ENCODE measurements around the gene ALOX12B.

The ALOX12B gene

GRCh38 chr17:8121681-8122421, 34.3 kb upstream of the ALOX12B start:
- no peak for DNase-seq (ENCODE audit: low spot score)
- H3K4me3 ChIP-seq (ENCODE audit: severe bottlenecking): peak overlapping the region; percentile 46
- ATAC-seq (ENCODE audit: low read depth): peak; percentile 22

GRCh38 chr17:8121407-8121680, 33.8 kb upstream of the ALOX12B start:
- DNase-seq (ENCODE audit: low spot score): no peak
- Histone ChIP-seq H3K27me3 (ENCODE audit: insufficient read depth, poor library complexity, severe bottlenecking) (no peaks in the 10 kb centered on the region), H3K27ac (ENCODE audit: poor library complexity, severe bottlenecking) (peak overlapping the region; percentile 57), H3K36me3 (ENCODE audit: low read depth) (no peaks in the 10 kb centered on the region), H3K4me3 (ENCODE audit: severe bottlenecking) (peak overlapping the region; percentile 46), H3K4me1 (ENCODE audit: insufficient read depth, poor library complexity, severe bottlenecking) (peaks cover 5% of the 10 kb centered on the region), H3K9me3 (ENCODE audit: severe bottlenecking) (no peaks in the 10 kb centered on the region)
- ATAC-seq (ENCODE audit: low read depth): no peak
- TF ChIP-seq CTCF (IDR thresholded peaks at IDR 0.05; ENCODE audit: poor library complexity, severe bottlenecking): no peak

More at GRCh38 chr17:8121681-8122421, 34.3 kb upstream of the ALOX12B start:
- H3K27me3 ChIP-seq (ENCODE audit: insufficient read depth, poor library complexity, severe bottlenecking): no peaks in the 10 kb centered on the region
- peak overlapping the region; percentile 57 for H3K27ac ChIP-seq (ENCODE audit: poor library complexity, severe bottlenecking)
- no peaks in the 10 kb centered on the region for H3K9me3 ChIP-seq (ENCODE audit: severe bottlenecking)
- peaks cover 5% of the 10 kb centered on the region for H3K4me1 ChIP-seq (ENCODE audit: insufficient read depth, poor library complexity, severe bottlenecking)
- H3K36me3 ChIP-seq (ENCODE audit: low read depth): no peaks in the 10 kb centered on the region
- TF ChIP-seq CTCF (IDR thresholded peaks at IDR 0.05; ENCODE audit: poor library complexity, severe bottlenecking): peak; percentile 87

- Histone ChIP-seq H3K4me3 (ENCODE audit: severe bottlenecking) (peak overlapping the region; percentile 46), H3K4me1 (ENCODE audit: insufficient read depth, poor library complexity, severe bottlenecking) (peaks cover 5% of the 10 kb centered on the region), H3K27me3 (ENCODE audit: insufficient read depth, poor library complexity, severe bottlenecking) (no peaks in the 10 kb centered on the region), H3K36me3 (ENCODE audit: low read depth) (no peaks in the 10 kb centered on the region), H3K27ac (ENCODE audit: poor library complexity, severe bottlenecking) (peak overlapping the region; percentile 57), H3K9me3 (ENCODE audit: severe bottlenecking) (no peaks in the 10 kb centered on the region)
- peak; percentile 13 for TF ChIP-seq CTCF (IDR thresholded peaks at IDR 0.05; ENCODE audit: poor library complexity, severe bottlenecking)
- ATAC-seq (ENCODE audit: low read depth): peak; percentile 25
- peak; percentile 94 for DNase-seq (ENCODE audit: low spot score)
Measured at GRCh38 chr17:8120520-8121406, 33.2 kb upstream of the ALOX12B start.

- Histone ChIP-seq H3K4me1 (ENCODE audit: insufficient read depth, poor library complexity, severe bottlenecking) (peaks cover 3% of the 10 kb centered on the region), H3K36me3 (ENCODE audit: low read depth) (no peaks in the 10 kb centered on the region), H3K4me3 (ENCODE audit: severe bottlenecking) (peak overlapping the region; percentile 46), H3K27me3 (ENCODE audit: insufficient read depth, poor library complexity, severe bottlenecking) (no peaks in the 10 kb centered on the region), H3K27ac (ENCODE audit: poor library complexity, severe bottlenecking) (peak overlapping the region; percentile 91), H3K9me3 (ENCODE audit: severe bottlenecking) (no peaks in the 10 kb centered on the region)
- no peak for TF ChIP-seq CTCF (IDR thresholded peaks at IDR 0.05; ENCODE audit: poor library complexity, severe bottlenecking)
- ATAC-seq (ENCODE audit: low read depth) (peak; percentile 17), DNase-seq (ENCODE audit: low spot score) (no peak)
Measured at GRCh38 chr17:8119581-8120519, 32.3 kb upstream of the ALOX12B start.
